ENCODE results near the gene NFYC. TPM values are rescaled to one million over a fixed set of nuclear protein-coding genes. Genes with fewer than 3 reads are reported as not detected.

NFYC gene
- total and polyA plus RNA-seq, 2 of the 8 experiments (the other 6 are each of a cell fraction or from before 2014, with no cell fraction given) = 54.1 to 124 TPM

GRCh38 chr1:40784141-40784770 is 92.8 kb downstream of the NFYC start (continued):
- peak; percentile 73 for TF ChIP-seq MAX (IDR thresholded peaks at IDR 0.05)
- TF ChIP-seq EP300 (IDR thresholded peaks at IDR 0.05; ENCODE audit: borderline replicate concordance in 1 of 2, low read depth in 2 of 2, low read length in 2 of 2) = no peak
- TF ChIP-seq KDM4A (IDR thresholded peaks at IDR 0.05; ENCODE audit: low read depth, low read length, severe bottlenecking) = peak; percentile 53
- TF ChIP-seq E2F6 (IDR thresholded peaks at IDR 0.05) = peak; percentile 88
- no peak for TF ChIP-seq SRF (IDR thresholded peaks at IDR 0.05; ENCODE audit: low read depth, low read length)
